HG02852 (cell line): ENCODE measurements around the gene COA7.
"Not testable (repeated sequence)": the region's sequence is repeated elsewhere in the genome, so short reads cannot be mapped to it uniquely, and the experiment has no call there.

Source experiments
- ATAC-seq: cut with Tn5 transposase; IDR thresholded peaks from one replicate; pipeline ENCODE4 v1.9.1; 2021; ENCODE audit warnings: mild to moderate bottlenecking, moderate library complexity; ENCODE audit not compliant: unreplicated experiment

Gene COA7

GRCh38 chr1:52697795-52698674 is at the start of gene COA7:
Gene COA7, minus strand, starts transcription at chr1:52698347. Its CDS starts 21 bp downstream, at chr1:52698326.
- ATAC-seq: peak; percentile 44

DNA sequence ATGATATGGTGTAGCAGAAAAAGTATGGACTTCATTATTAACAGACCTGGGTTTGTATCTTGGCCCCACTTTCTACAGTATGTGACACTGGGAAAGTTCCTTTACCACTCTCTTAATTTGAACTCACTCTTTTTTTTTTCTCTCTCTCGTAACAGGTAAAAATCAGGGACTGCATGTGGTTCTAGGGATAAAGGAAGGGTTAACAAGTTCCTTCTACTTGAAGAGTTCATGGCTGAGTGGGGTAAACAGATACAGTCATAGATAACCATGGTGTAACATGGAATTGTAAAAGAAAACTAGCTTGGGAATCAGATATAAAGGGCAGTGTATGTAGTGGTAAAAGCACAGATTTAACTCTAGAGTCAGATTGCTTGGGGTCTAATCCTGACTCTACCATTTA is 49.3 kb upstream of the COA7 start:
- no peak for ATAC-seq

GRCh38 chr1:52746189-52746588 is 48.0 kb upstream of the COA7 start:
- ATAC-seq: no peak

DNA sequence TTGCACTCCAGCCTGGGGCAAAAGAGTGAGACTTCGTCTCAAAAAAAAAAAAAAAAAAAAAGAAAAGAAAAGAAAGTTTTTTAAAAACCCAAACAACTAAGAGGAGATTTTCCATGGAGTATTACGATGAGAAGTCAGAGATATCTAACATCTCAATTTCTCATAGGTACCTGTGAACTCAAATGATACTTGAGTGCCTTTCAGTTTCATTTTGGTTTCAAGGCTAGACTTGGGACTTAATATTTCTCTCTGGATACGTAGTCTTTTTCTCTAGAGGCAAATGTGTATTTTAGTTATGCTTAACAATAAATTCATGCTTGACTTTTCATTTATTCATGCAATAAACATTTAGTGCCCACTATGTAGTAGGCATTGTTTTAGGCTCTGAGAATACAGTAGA is 43.1 kb upstream of the COA7 start:
- ATAC-seq: no peak

DNA sequence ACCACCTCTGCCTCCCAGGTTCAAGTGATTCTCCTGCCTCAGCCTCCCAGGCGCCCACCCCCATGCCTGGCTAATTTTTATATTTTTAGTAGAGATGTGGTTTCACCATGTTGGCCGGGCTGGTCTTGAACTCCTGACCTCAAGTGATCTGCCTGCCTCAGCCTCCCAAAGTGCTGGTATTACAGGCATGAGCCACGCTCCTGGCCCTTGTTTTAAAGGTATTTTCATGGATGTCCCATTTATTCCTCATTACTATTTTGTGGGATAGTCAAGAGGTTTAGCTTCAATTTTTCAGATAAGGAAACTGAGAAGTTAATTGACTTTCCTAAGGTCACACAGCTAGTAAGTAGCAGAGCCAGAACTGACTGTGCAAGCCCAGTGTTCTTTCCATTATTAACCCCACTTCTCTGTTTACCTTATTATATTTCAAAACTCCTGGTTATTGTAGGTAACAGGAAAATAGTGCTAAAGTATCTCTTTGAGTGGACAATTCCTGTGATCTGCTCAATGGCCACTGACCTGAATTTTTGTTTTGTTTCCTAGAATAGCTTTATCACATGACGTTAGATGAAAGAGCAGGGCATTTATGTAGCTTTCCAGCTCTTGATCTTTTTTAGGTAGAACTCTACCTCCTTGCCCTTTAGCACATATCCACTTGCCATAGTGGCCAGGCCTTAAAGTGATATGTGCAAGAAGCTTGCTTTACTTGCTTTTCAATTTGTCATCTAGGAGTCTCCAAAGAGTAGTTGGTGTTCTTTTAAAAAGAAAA is 41.7 kb upstream of the COA7 start:
- no peak for ATAC-seq

DNA sequence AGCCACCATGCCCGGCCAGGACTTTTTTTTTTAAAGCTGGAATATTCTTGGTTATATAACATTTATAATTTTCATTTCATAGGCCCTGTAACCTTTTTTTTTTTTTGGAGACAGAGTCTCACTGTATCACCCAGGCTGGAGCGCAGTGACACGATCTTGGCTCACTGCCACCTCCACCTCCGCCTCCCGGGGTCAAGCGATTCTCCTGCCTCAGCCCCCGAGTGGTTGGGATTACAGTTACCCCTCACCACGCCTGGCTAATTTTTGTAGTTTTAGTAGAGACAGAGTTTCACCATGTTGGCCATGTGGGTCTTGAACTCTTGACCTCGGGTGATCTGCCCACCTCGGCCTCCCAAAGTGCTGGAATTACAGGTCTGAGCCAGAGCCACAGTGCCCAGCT is 40.7 kb upstream of the COA7 start:
- ATAC-seq: no peak

DNA sequence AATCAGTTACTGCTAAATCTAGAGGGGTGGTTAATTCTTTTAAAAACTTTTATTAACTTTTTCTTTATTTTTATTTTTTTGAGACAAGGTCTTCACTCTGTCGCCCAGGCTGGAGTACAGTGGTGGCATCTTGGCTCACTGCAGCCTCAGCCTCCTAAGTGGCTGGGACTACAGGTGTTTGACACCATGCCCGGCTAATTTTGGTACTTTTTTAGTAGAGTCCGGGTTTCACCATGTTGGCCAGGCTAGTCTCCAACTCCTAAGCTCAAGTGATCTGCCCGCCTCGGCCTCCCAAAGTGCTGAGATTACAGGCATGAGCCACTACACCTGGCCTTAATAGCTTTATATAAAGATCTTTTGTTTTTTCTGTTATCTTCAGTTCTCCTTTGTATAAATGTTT is 40.0 kb upstream of the COA7 start:
- no peak for ATAC-seq

DNA sequence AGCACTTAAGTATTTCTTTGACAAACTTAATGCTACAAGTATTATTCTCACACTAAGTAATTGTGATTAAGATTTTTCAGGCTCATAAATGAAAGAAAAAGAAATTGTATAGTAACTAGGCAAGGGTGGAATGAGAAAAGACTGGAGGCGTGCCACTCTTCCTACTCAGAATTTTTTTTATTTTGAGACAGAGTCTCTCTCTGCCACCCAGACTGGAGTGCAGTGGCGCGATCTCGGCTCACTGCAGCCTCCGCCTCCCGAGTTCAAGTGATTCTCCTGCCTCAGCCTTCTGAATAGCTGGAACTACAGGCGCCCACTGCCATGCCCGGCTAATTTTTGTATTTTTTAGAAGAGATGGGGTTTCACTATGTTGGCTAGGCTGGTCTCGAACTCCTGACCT is 37.2 kb upstream of the COA7 start:
- ATAC-seq: not testable (repeated sequence)

DNA sequence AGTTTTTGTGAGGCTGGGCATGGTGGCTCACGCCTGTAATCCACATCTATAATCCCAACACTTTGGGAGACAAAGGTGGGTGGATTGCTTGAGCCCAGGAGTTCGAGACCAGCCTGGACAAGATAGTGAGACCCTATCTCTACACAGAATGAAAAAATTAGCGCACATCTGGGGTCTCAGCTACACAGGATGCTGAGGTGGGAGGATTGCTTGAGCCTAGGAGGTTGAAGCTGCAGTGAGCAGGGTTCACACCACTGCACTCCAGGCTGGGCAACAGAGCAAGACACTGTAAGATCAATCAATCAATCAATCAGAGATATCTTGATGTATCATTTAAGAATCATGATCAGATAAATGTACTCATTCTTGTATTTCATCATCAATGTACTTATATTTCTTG is 35.2 kb upstream of the COA7 start:
- ATAC-seq: no peak

- ATAC-seq: no peak
Measured at GRCh38 chr1:52727956-52728656, 30.0 kb upstream of the COA7 start.

DNA sequence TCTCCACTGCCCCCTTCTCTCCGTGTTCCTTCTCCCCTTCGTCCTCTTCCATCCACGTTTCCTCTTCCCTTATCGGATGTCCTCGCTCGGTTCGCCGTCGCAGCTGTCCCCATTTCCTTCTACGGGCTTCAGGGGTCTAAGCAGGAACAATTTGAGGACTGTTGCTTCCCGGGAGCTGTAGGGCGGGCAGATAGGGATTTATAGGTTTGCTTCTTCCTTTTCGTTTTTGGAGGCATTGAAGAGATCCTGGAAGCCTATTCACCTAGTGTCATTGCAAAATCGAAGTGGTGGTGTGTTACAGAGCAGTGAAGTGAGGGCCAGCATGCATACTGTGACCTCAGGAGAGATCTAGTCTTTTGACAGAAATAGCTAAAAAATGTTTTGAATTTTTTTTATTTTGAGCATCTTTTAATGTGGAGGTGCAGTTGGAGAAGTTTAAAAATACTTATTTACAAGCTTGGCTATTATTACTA is 29.0 kb upstream of the COA7 start:
- no peak for ATAC-seq

- ATAC-seq: peak; percentile 97
Measured at GRCh38 chr1:52726265-52727113, 28.3 kb upstream of the COA7 start, which contains the start of gene ZYG11B. Gene ZYG11B, plus strand, starts transcription at chr1:52726453. Its CDS starts 201 bp downstream, at chr1:52726654.

DNA sequence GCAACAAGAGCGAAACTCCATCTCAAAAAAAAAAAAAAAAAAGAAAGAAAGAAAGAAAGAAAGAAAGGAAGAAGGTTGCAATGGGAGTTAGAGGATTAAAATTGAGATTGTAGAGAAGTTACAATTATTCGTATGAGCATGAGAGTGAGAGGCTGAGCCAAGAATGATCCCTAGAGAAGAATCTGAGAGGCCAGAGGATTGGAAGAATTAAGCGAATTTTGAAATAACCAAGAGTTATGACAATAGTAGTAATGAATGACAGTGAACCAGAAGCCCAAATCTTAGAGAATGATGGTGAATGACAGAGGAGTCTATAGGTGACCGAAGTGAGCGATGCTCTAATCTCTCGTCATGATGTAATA is 27.7 kb upstream of the COA7 start:
- ATAC-seq: no peak

DNA sequence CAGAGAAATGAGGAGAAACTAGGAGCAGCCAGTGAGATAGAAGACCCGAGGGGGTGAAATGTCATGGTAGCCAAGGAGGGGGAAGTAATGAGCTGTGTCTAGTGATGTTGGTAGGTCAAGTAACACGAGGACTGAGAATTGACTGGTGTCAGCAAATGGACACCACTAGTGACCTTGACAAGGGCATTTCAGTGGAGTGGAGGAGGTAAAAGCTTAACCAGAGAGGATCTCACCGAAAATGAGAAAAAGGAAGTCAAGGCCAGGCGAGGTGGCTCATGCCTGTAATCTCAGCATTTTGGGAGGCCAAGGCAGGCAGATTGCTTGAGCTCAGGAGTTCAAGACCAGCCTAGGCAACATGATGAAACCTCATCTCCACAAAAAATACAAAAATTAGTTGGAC is 25.1 kb upstream of the COA7 start:
- ATAC-seq: no peak

DNA sequence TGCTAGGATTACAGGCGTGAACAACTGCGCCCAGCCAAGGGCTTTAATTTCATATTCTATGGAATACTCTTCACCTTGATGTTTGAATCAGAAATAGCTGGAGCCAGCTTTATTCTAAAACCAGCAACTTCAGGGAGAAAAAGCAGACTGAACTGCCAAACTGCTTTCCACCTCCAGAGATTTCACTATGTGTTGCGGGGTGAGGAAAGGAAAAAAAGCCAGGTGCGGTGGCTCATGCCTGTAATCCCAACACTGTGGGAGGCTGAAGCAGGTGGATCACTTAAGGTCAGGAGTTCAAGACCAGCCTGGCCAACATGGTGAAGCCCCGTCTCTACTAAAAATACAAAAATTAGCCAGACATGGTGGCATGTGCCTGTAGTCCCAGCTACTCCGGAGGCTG is 17.1 kb upstream of the COA7 start:
- ATAC-seq: not testable (repeated sequence)

- no peak for ATAC-seq
Measured at GRCh38 chr1:52713590-52713989, 15.4 kb upstream of the COA7 start.

GRCh38 chr1:52709016-52709415 is 10.9 kb upstream of the COA7 start:
- no peak for ATAC-seq

GRCh38 chr1:52707927-52708655 is 9.9 kb upstream of the COA7 start:
- no peak for ATAC-seq
